ENCODE results near the gene SLCO2A1.

The SLCO2A1 gene

GRCh38 chr3:133933097-133934024, 96.4 kb downstream of the SLCO2A1 start:
- no peak for DNase-seq (ENCODE audit: low read depth)

- no peak for DNase-seq (ENCODE audit: low read depth)
Measured at GRCh38 chr3:133932009-133932408, 97.7 kb downstream of the SLCO2A1 start.

GRCh38 chr3:133931084-133931483, 98.6 kb downstream of the SLCO2A1 start:
- no peak for DNase-seq (ENCODE audit: low read depth)

GRCh38 chr3:133930341-133930933, 99.3 kb downstream of the SLCO2A1 start:
- peak; percentile 80 for DNase-seq (ENCODE audit: low read depth)

- DNase-seq (ENCODE audit: low read depth): no peak
Measured at GRCh38 chr3:133928903-133929607, 100.7 kb downstream of the SLCO2A1 start.

GRCh38 chr3:133928136-133928893, 101.4 kb downstream of the SLCO2A1 start:
- DNase-seq (ENCODE audit: low read depth): no peak

- DNase-seq (ENCODE audit: low read depth): peak; percentile 51
Measured at GRCh38 chr3:133927540-133928066, 102.1 kb downstream of the SLCO2A1 start.

GRCh38 chr3:133926736-133927539, 102.8 kb downstream of the SLCO2A1 start:
- DNase-seq (ENCODE audit: low read depth): no peak

- DNase-seq (ENCODE audit: low read depth): no peak
Measured at GRCh38 chr3:133925960-133926735, 103.6 kb downstream of the SLCO2A1 start.

GRCh38 chr3:133924041-133924440, 105.7 kb downstream of the SLCO2A1 start:
- DNase-seq (ENCODE audit: low read depth): peak; percentile 43

GRCh38 chr3:133921592-133921991, 108.1 kb downstream of the SLCO2A1 start:
- no peak for DNase-seq (ENCODE audit: low read depth)

GRCh38 chr3:133917144-133917543, 112.6 kb downstream of the SLCO2A1 start:
- DNase-seq (ENCODE audit: low read depth): no peak

- no peak for DNase-seq (ENCODE audit: low read depth)
Measured at GRCh38 chr3:133915685-133916658, 113.8 kb downstream of the SLCO2A1 start.

GRCh38 chr3:133914839-133915600, 114.7 kb downstream of the SLCO2A1 start:
- no peak for DNase-seq (ENCODE audit: low read depth)

GRCh38 chr3:133910422-133910821, 119.3 kb downstream of the SLCO2A1 start:
- DNase-seq (ENCODE audit: low read depth): peak; percentile 4

- no peak for DNase-seq (ENCODE audit: low read depth)
Measured at GRCh38 chr3:133905376-133905775, 124.3 kb downstream of the SLCO2A1 start.

GRCh38 chr3:133901847-133902246, 127.9 kb downstream of the SLCO2A1 start:
- DNase-seq (ENCODE audit: low read depth): no peak

- DNase-seq (ENCODE audit: low read depth): no peak
Measured at GRCh38 chr3:133901083-133901482, 128.6 kb downstream of the SLCO2A1 start.
